MG63 (cell line): ENCODE data around the gene ZMYM4. TPM values are rescaled to one million over a fixed set of nuclear protein-coding genes. Genes with fewer than 3 reads are reported as not detected.
"Not testable (repeated sequence)": the region's sequence is repeated elsewhere in the genome, so short reads cannot be mapped to it uniquely, and the experiment has no call there.

Experiments used
- DNase-seq: peaks from one replicate; pipeline ENCODE4 v3.0.0-alpha.2; 2020
- H3K27me3 ChIP-seq: fragments of 250-450 bp; sonication (Bioruptor Pico); 2 replicates; pipeline ENCODE4 v1.5.1; 2020; ENCODE audit warnings: mild to moderate bottlenecking, moderate library complexity
- H3K36me3 ChIP-seq: fragments of 250-450 bp; sonication (Bioruptor Pico); 2 replicates; pipeline ENCODE4 v1.5.1; 2020; ENCODE audit warnings: mild to moderate bottlenecking, moderate library complexity
- H3K4me3 ChIP-seq: fragments of 250-450 bp; sonication (Bioruptor Pico); 2 replicates; pipeline ENCODE4 v1.5.1; 2020; ENCODE audit warnings: mild to moderate bottlenecking, moderate library complexity
- H3K9me3 ChIP-seq: fragments of 250-450 bp; sonication (Bioruptor Pico); 2 replicates; pipeline ENCODE4 v1.5.1; 2020; ENCODE audit warnings: mild to moderate bottlenecking, moderate library complexity
- total RNA-seq: library from RNA; depleted of rRNA; stranded (reverse); fragments of >200 nt; shearing (Covaris generic); gene quantifications from 2 replicates; pipeline ENCODE4 v1.2.3, GENCODE V29; 2014; ENCODE audit warnings: low replicate concordance; rRNA removed

ZMYM4 gene
- total RNA-seq, 1 experiment from 2014 or later: 27.8 TPM

- no peaks in the 10 kb centered on the region for H3K27me3 ChIP-seq
- no peaks in the 10 kb centered on the region for H3K9me3 ChIP-seq
- peaks cover 53% of the 10 kb centered on the region for H3K36me3 ChIP-seq
- peak; percentile 74 for DNase-seq
- H3K4me3 ChIP-seq: no peak overlapping the region
These were observed 181.0 kb downstream of the ZMYM4 start for GRCh38 chr1:35449334-35450008.

DNA sequence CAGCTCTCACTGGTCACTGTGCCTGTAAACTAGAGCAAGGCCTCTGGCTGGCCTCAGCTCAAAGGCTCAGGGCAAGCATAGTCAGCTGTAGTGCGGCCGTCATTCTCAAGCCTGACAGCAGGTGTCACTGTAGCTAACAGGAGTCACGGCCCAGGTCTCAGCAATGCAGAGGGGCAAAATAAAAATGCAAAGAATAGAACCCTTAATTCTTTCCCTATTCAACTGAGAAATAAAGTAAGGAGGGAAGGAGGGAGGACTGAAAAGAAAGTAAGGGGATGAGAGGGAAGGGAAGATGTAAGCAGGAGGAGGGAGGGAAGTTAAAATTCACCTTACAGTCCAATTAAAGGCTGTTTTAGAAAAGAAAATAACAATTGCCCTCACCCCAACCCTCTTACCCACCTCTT is 182.6 kb downstream of the ZMYM4 start:
- no peaks in the 10 kb centered on the region for H3K27me3 ChIP-seq
- no peaks in the 10 kb centered on the region for H3K9me3 ChIP-seq
- DNase-seq: peak; percentile 74
- H3K36me3 ChIP-seq: peaks cover 48% of the 10 kb centered on the region
- H3K4me3 ChIP-seq: no peak overlapping the region

GRCh38 chr1:35452106-35452774 is 183.7 kb downstream of the ZMYM4 start:
- DNase-seq: peak; percentile 85
- Histone ChIP-seq H3K36me3 (peaks cover 42% of the 10 kb centered on the region), H3K27me3 (no peaks in the 10 kb centered on the region), H3K4me3 (no peak overlapping the region), H3K9me3 (no peaks in the 10 kb centered on the region)

GRCh38 chr1:35453031-35453430 is 184.5 kb downstream of the ZMYM4 start:
- H3K27me3 ChIP-seq: no peaks in the 10 kb centered on the region
- H3K36me3 ChIP-seq: peaks cover 37% of the 10 kb centered on the region
- H3K4me3 ChIP-seq: no peak overlapping the region
- H3K9me3 ChIP-seq: no peaks in the 10 kb centered on the region
- no peak for DNase-seq

GRCh38 chr1:35454176-35454575 is 185.7 kb downstream of the ZMYM4 start:
- H3K36me3 ChIP-seq: peaks cover 39% of the 10 kb centered on the region
- H3K4me3 ChIP-seq: no peak overlapping the region
- no peak for DNase-seq
- H3K27me3 ChIP-seq: no peaks in the 10 kb centered on the region
- H3K9me3 ChIP-seq: no peaks in the 10 kb centered on the region

DNA sequence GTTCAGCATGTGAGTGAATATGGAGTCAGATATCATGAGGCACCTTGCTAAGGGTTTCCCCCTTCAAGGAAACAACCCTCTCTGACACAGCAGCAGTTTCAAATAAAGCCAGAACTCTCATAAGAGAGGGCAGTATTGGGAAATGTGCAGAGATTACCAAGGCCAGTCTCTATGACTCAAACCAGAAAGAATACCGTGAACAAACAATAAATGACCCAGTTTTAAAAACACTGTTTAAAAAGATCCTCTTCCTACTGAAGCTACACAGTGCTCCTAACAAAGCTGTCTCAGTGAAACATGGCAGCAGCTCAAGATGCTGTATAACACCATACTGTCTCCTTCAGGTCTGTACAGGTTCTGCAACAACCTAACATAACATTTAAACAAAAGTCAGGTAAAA is 186.1 kb downstream of the ZMYM4 start:
- no peaks in the 10 kb centered on the region for H3K9me3 ChIP-seq
- H3K4me3 ChIP-seq: no peak overlapping the region
- no peaks in the 10 kb centered on the region for H3K27me3 ChIP-seq
- H3K36me3 ChIP-seq: peaks cover 38% of the 10 kb centered on the region
- no peak for DNase-seq

DNA sequence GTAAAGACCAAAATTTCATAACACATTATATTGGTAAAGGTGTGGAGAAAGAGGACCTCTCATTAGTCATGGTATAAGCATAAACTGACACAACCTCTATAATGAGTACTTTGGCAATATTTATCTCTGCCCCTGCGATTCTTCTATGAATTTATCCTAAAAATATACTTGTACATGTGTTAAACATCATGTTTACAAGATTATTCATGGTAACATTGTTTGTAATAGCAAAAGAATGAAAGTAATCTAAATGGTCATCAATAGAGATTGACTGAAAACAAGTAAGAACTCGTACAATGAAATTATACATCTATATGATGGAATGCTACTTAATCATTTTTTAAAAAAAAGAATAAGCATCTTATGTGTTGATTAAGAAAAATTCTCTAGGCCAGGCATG is 192.3 kb downstream of the ZMYM4 start:
- no peak for DNase-seq

GRCh38 chr1:35461966-35462651 is 193.6 kb downstream of the ZMYM4 start:
- no peak overlapping the region for H3K4me3 ChIP-seq
- DNase-seq: no peak
- peaks cover 38% of the 10 kb centered on the region for H3K36me3 ChIP-seq
- H3K9me3 ChIP-seq: no peaks in the 10 kb centered on the region
- H3K27me3 ChIP-seq: no peaks in the 10 kb centered on the region

More for the DNA sequence above, 192.3 kb downstream of the ZMYM4 start:
- Histone ChIP-seq H3K36me3 (peaks cover 32% of the 10 kb centered on the region), H3K4me3 (no peak overlapping the region), H3K27me3 (no peaks in the 10 kb centered on the region), H3K9me3 (no peaks in the 10 kb centered on the region)

DNA sequence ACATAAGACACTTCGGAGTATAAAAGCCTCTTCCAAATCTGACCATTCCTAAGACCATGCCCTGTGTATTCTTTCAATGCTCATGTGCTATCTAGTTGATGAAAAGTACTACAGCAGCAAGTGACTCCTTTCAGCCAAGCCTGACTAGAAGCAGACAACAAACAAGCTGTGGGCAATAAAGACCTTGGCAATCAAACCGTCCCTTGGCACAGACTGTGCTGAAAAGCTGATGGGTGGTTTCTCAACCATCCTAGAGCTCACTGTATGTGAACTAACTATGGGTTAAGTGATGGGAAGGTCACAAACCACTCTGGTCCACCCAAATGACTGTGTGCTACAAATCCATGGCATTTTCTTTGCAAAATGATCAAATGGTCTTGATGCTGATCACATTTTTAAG is 194.7 kb downstream of the ZMYM4 start:
- H3K27me3 ChIP-seq: no peaks in the 10 kb centered on the region

DNA sequence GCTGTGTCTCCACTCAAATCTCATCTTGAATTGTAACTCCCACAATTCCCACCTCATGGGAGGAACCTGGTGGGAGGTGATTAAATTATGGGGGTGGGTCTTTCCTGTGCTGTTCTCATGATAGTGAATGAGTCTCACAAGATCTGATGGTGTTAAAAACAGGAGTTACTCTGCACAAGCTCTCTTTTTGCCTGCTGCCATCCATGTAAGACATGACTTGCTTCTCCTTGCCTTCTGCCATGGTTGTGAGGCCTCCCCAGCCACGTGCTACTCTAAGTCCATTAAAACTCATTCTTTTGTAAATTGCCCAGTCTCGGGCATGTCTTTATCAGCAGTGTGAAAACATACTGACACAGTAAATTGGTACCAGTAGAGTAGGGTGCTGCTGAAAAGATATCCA is 195.2 kb downstream of the ZMYM4 start:
- not testable (repeated sequence) for H3K27me3 ChIP-seq, H3K4me3 ChIP-seq, H3K9me3 ChIP-seq, DNase-seq
- peaks cover 41% of the 10 kb centered on the region for H3K36me3 ChIP-seq

More for the DNA sequence above, 194.7 kb downstream of the ZMYM4 start:
- H3K36me3 ChIP-seq: peaks cover 38% of the 10 kb centered on the region
- H3K4me3 ChIP-seq: no peak overlapping the region
- no peaks in the 10 kb centered on the region for H3K9me3 ChIP-seq
- DNase-seq: no peak

- no peaks in the 10 kb centered on the region for H3K9me3 ChIP-seq
- no peak for DNase-seq
- H3K4me3 ChIP-seq: no peak overlapping the region
- peaks cover 49% of the 10 kb centered on the region for H3K36me3 ChIP-seq
- H3K27me3 ChIP-seq: no peaks in the 10 kb centered on the region
These were observed 197.6 kb downstream of the ZMYM4 start for GRCh38 chr1:35466120-35466519.

DNA sequence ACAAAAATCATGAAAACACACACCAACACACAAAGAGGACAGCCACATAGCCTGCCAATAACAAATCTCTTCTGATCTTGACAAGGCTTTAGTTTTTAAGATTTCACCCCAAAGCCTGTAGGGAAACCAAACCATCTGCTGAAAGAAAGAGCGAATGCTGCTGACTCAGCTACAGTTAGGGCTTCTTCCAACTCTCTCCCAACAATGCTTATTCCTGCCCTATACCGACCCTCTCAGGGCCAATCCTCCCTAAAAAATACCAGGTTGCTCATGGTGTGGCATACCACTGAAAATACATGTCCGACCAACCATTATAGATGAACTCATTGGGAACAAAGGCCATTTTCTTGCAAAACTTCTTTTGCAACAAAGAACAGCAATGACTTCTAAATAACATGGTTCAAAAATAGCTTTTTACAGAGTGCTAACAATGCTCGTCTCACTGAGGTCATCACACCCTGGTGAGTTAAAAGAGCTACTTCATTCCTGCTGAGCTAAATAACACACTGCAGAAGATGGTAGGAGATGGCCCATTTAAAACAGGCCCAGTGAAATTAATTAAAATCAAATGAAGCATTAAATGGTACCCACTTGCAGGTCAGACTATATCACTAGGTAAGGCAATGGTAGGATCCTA is 202.6 kb downstream of the ZMYM4 start:
- DNase-seq: no peak
- Histone ChIP-seq H3K27me3 (no peaks in the 10 kb centered on the region), H3K4me3 (no peak overlapping the region), H3K36me3 (peaks cover 22% of the 10 kb centered on the region), H3K9me3 (no peaks in the 10 kb centered on the region)

Other genes with a start within 250 kb of the ZMYM4 start
- 6.3 and 14.5 TPM in 2 replicates for gene ZMYM6, start 236.8 kb upstream of the ZMYM4 start, total RNA-seq
- gene ZMYM1, start 189.3 kb upstream of the ZMYM4 start, total RNA-seq: 11.1 and 28.1 TPM in 2 replicates
- 232 and 410 TPM in 2 replicates for gene SFPQ, start 75.6 kb upstream of the ZMYM4 start, total RNA-seq